HEK293 (cell line): Measurements from ENCODE around the gene CEBPA.

Source experiments
- BCL11B ChIP-seq: fragments of 450-650 bp; formaldehyde crosslinking; IDR thresholded peaks from 2 replicates; pipeline ENCODE4 v1.5.1; 2016; ENCODE audit warnings: low read depth, missing biosample characterization, missing genetic modification characterization
- ELK4 ChIP-seq: IDR thresholded peaks from 2 replicates; pipeline ENCODE4 v1.6.1; 2011; ENCODE audit warnings: mild to moderate bottlenecking, low read depth, low read length, borderline replicate concordance
- GLIS1 ChIP-seq: fragments of 450-650 bp; formaldehyde crosslinking; IDR thresholded peaks from 2 replicates; pipeline ENCODE4 v1.5.1; 2016; ENCODE audit warnings: missing biosample characterization, missing genetic modification characterization
- IKZF3 ChIP-seq: fragments of 450-650 bp; IDR thresholded peaks from 2 replicates; pipeline ENCODE4 v1.5.0; 2018; ENCODE audit warnings: missing biosample characterization, mild to moderate bottlenecking, missing genetic modification characterization, moderate library complexity
- KLF1 ChIP-seq: fragments of 450-650 bp; formaldehyde crosslinking; IDR thresholded peaks from 2 replicates; pipeline ENCODE4 v1.5.1; 2016; ENCODE audit warnings: missing biosample characterization, missing genetic modification characterization
- KLF7 ChIP-seq: fragments of 450-650 bp; formaldehyde crosslinking; IDR thresholded peaks from 2 replicates; pipeline ENCODE4 v1.5.1; 2016; ENCODE audit warnings: missing biosample characterization, missing genetic modification characterization, borderline replicate concordance
- MEIS1 ChIP-seq: sonication (generic); formaldehyde crosslinking; IDR thresholded peaks from 2 replicates; pipeline ENCODE4 v1.8.1; 2022; ENCODE audit warnings: missing genetic modification reagents, mild to moderate bottlenecking, borderline replicate concordance
- SP3 ChIP-seq: fragments of 450-650 bp; formaldehyde crosslinking; IDR thresholded peaks from 2 replicates; pipeline ENCODE4 v1.5.1; 2016; ENCODE audit warnings: missing biosample characterization, missing genetic modification characterization
- SP7 ChIP-seq: fragments of 450-650 bp; formaldehyde crosslinking; IDR thresholded peaks from 2 replicates; pipeline ENCODE4 v1.5.1; 2016; ENCODE audit warnings: missing biosample characterization, missing genetic modification characterization
- WT1 ChIP-seq: fragments of 450-650 bp; formaldehyde crosslinking; IDR thresholded peaks from 2 replicates; pipeline ENCODE4 v1.5.1; 2016; ENCODE audit warnings: missing biosample characterization, missing genetic modification characterization
- YY1 ChIP-seq: fragments of 450-650 bp; formaldehyde crosslinking; IDR thresholded peaks from 2 replicates; pipeline ENCODE4 v1.5.1; 2018; ENCODE audit warnings: missing biosample characterization, missing genetic modification characterization
- ZBTB1 ChIP-seq: fragments of 450-650 bp; formaldehyde crosslinking; IDR thresholded peaks from 2 replicates; pipeline ENCODE4 v1.5.1; 2016; ENCODE audit warnings: missing biosample characterization, missing genetic modification characterization
- ZBTB20 ChIP-seq: fragments of 450-650 bp; formaldehyde crosslinking; IDR thresholded peaks from 2 replicates; pipeline ENCODE4 v1.5.1; 2016; ENCODE audit warnings: missing biosample characterization, missing genetic modification characterization
- ZBTB21 ChIP-seq: fragments of 450-650 bp; formaldehyde crosslinking; IDR thresholded peaks from 2 replicates; pipeline ENCODE4 v1.5.1; 2017; ENCODE audit warnings: missing biosample characterization, missing genetic modification characterization
- ZBTB48 ChIP-seq: fragments of 450-650 bp; formaldehyde crosslinking; IDR thresholded peaks from 2 replicates; pipeline ENCODE4 v1.5.1; 2016; ENCODE audit warnings: missing biosample characterization, missing genetic modification characterization
- ZBTB8A ChIP-seq: fragments of 450-650 bp; formaldehyde crosslinking; IDR thresholded peaks from 2 replicates; pipeline ENCODE4 v1.5.1; 2016; ENCODE audit warnings: missing biosample characterization, missing genetic modification characterization
- ZEB2 ChIP-seq: fragments of 450-650 bp; formaldehyde crosslinking; IDR thresholded peaks from 2 replicates; pipeline ENCODE4 v1.5.1; 2016; ENCODE audit warnings: missing biosample characterization, missing genetic modification characterization
- ZFP37 ChIP-seq: fragments of 450-650 bp; formaldehyde crosslinking; IDR thresholded peaks from 2 replicates; pipeline ENCODE4 v1.5.1; 2016; ENCODE audit warnings: missing biosample characterization, missing genetic modification characterization
- ZNF140 ChIP-seq: fragments of 450-650 bp; formaldehyde crosslinking; IDR thresholded peaks from 2 replicates; pipeline ENCODE4 v1.5.1; 2016; ENCODE audit warnings: missing biosample characterization, missing genetic modification characterization
- ZNF184 ChIP-seq: fragments of 450-650 bp; IDR thresholded peaks from 2 replicates; pipeline ENCODE4 v1.5.1; 2018; ENCODE audit warnings: missing biosample characterization, mild to moderate bottlenecking, missing genetic modification characterization
- ZNF211 ChIP-seq: fragments of 450-650 bp; formaldehyde crosslinking; IDR thresholded peaks from 2 replicates; pipeline ENCODE4 v1.5.1; 2016; ENCODE audit warnings: low read depth, missing biosample characterization, missing genetic modification characterization
- ZNF280C ChIP-seq: fragments of 450-650 bp; formaldehyde crosslinking; IDR thresholded peaks from 2 replicates; pipeline ENCODE4 v1.5.1; 2016; ENCODE audit warnings: missing biosample characterization, missing genetic modification characterization
- ZNF335 ChIP-seq: fragments of 450-650 bp; formaldehyde crosslinking; conservative IDR thresholded peaks from 2 replicates; pipeline ENCODE4 v1.5.1; 2016; ENCODE audit warnings: missing biosample characterization, missing genetic modification characterization
- ZNF37A ChIP-seq: fragments of 450-650 bp; IDR thresholded peaks from 2 replicates; pipeline ENCODE4 v1.5.1; 2018; ENCODE audit warnings: missing biosample characterization, missing genetic modification characterization
- ZNF473 ChIP-seq: fragments of 450-650 bp; formaldehyde crosslinking; IDR thresholded peaks from 2 replicates; pipeline ENCODE4 v1.5.1; 2017; ENCODE audit warnings: missing biosample characterization, missing genetic modification characterization
- ZNF521 ChIP-seq: fragments of 450-650 bp; formaldehyde crosslinking; IDR thresholded peaks from 2 replicates; pipeline ENCODE4 v1.5.1; 2017; ENCODE audit warnings: missing biosample characterization, mild to moderate bottlenecking, missing genetic modification characterization
- ZNF530 ChIP-seq: fragments of 450-650 bp; formaldehyde crosslinking; IDR thresholded peaks from 2 replicates; pipeline ENCODE4 v1.5.1; 2016; ENCODE audit warnings: low read depth, missing biosample characterization, missing genetic modification characterization
- ZNF561 ChIP-seq: fragments of 450-650 bp; IDR thresholded peaks from 2 replicates; pipeline ENCODE4 v1.5.1; 2018; ENCODE audit warnings: missing biosample characterization, missing genetic modification characterization, borderline replicate concordance
- ZNF629 ChIP-seq: fragments of 450-650 bp; formaldehyde crosslinking; IDR thresholded peaks from 2 replicates; pipeline ENCODE4 v1.5.1; 2017; ENCODE audit warnings: missing biosample characterization, missing genetic modification characterization
- ZNF660 ChIP-seq: fragments of 450-650 bp; IDR thresholded peaks from 2 replicates; pipeline ENCODE4 v1.5.1; 2018; ENCODE audit warnings: missing biosample characterization, mild to moderate bottlenecking, missing genetic modification characterization
- ZNF76 ChIP-seq: fragments of 450-650 bp; formaldehyde crosslinking; IDR thresholded peaks from 2 replicates; pipeline ENCODE4; 2016; ENCODE audit warnings: low read depth, missing biosample characterization, missing genetic modification characterization, borderline replicate concordance
- ZNF777 ChIP-seq: fragments of 450-650 bp; formaldehyde crosslinking; IDR thresholded peaks from 2 replicates; pipeline ENCODE4 v1.5.1; 2017; ENCODE audit warnings: missing biosample characterization, missing genetic modification characterization, borderline replicate concordance
- ZNF785 ChIP-seq: fragments of 450-650 bp; formaldehyde crosslinking; IDR thresholded peaks from 2 replicates; pipeline ENCODE4 v1.5.1; 2016; ENCODE audit warnings: missing biosample characterization, missing genetic modification characterization
- ZNF837 ChIP-seq: fragments of 450-650 bp; formaldehyde crosslinking; IDR thresholded peaks from 2 replicates; pipeline ENCODE4 v1.5.1; 2016; ENCODE audit warnings: missing biosample characterization, missing genetic modification characterization
- ZSCAN5A ChIP-seq: fragments of 450-650 bp; formaldehyde crosslinking; IDR thresholded peaks from 2 replicates; pipeline ENCODE4 v1.5.1; 2016; ENCODE audit warnings: missing biosample characterization, missing genetic modification characterization

The CEBPA gene

GRCh38 chr19:33302974-33303790, 848 bp upstream of the CEBPA start (continued):
- TF ChIP-seq ELK4 (no peak), SP3 (tag by site-specific recombination) (peak; percentile 59), ZNF76 (tag by site-specific recombination) (peak; percentile 80; the same call in 1 of the 2 replicates), WT1 (tag by site-specific recombination) (no peak), ZBTB8A (tag by site-specific recombination) (peak; percentile 96), ZNF473 (0 out of 2 replicates have a peak, but pooled peaks have one; percentile 60), ZNF184 (tag by site-specific recombination) (peak; percentile 29; the same call in 1 of the 2 replicates), IKZF3 (tag by site-specific recombination) (no peak; the same call in 1 of the 2 replicates), ZNF530 (tag by site-specific recombination) (no peak), ZFP37 (peak; percentile 79; the same call in 1 of the 2 replicates), ZNF837 (tag by site-specific recombination) (no peak), SP7 (tag by site-specific recombination) (peak; percentile 89), ZBTB1 (tag by site-specific recombination) (peak; percentile 63; the same call in 1 of the 2 replicates), MEIS1 (no peak), ZNF777 (peak; percentile 59; the same call in 1 of the 2 replicates), ZBTB21 (0 out of 2 replicates have a peak, but pooled peaks have one; percentile 54), KLF7 (tag by site-specific recombination) (peak; percentile 93), GLIS1 (tag by site-specific recombination) (peak; percentile 90), ZNF211 (tag by site-specific recombination) (no peak), ZSCAN5A (tag by site-specific recombination) (peak; percentile 80; the same call in 1 of the 2 replicates), ZEB2 (peak; percentile 96), ZNF561 (tag by site-specific recombination) (peak; percentile 98), ZBTB20 (tag by site-specific recombination) (peak; percentile 95), ZNF521 (no peak), ZNF785 (peak; percentile 79; the same call in 1 of the 2 replicates), KLF1 (tag by site-specific recombination) (peak; percentile 87), ZNF280C (tag by site-specific recombination) (no peak), ZNF660 (tag by site-specific recombination) (peak; percentile 80; the same call in 1 of the 2 replicates), BCL11B (tag by site-specific recombination) (peak; percentile 58), ZBTB48 (tag by site-specific recombination) (peak; percentile 95), ZNF335 (tag by site-specific recombination) (peak; percentile 99), ZNF140 (tag by site-specific recombination) (no peak), ZNF629 (tag by site-specific recombination) (peak; percentile 70), YY1 (tag by site-specific recombination) (peak; percentile 78), ZNF37A (tag by site-specific recombination) (0 out of 2 replicates have a peak, but pooled peaks have one; percentile 31)
